Osteocyte (in vitro differentiated cells): Measurements from ENCODE around the gene INO80B. TPM values are rescaled to one million over a fixed set of nuclear protein-coding genes. Genes with fewer than 3 reads are reported as not detected.
A peak's percentile ranks its signal among the peaks of the same experiment; 100 is the strongest.

Source experiments
- DNase-seq: peaks from one replicate; pipeline ENCODE4 v3.0.0; 2021; ENCODE audit warnings: mixed read lengths; ENCODE audit not compliant: unreplicated experiment; ENCODE audit errors: extremely low spot score
- H3K27ac Mint-ChIP-seq: one replicate; pipeline ENCODE4 v1.8.0; 2021; ENCODE audit warnings: mild to moderate bottlenecking, mixed read lengths; ENCODE audit not compliant: unreplicated experiment
- H3K27me3 Mint-ChIP-seq: one replicate; pipeline ENCODE4 v1.8.0; 2021; ENCODE audit warnings: mixed read lengths; ENCODE audit not compliant: unreplicated experiment
- H3K36me3 Mint-ChIP-seq: one replicate; pipeline ENCODE4 v1.8.0; 2021; ENCODE audit warnings: mixed read lengths; ENCODE audit not compliant: unreplicated experiment
- H3K4me1 Mint-ChIP-seq: one replicate; pipeline ENCODE4 v1.8.0; 2021; ENCODE audit warnings: mixed read lengths; ENCODE audit not compliant: unreplicated experiment
- H3K4me3 Mint-ChIP-seq: one replicate; pipeline ENCODE4 v1.8.0; 2021; ENCODE audit warnings: mild to moderate bottlenecking, moderate library complexity, mixed read lengths; ENCODE audit not compliant: unreplicated experiment
- H3K9me3 Mint-ChIP-seq: one replicate; pipeline ENCODE4 v1.8.0; 2021; ENCODE audit warnings: mixed read lengths; ENCODE audit not compliant: unreplicated experiment
- total RNA-seq: library from RNA; stranded (reverse); gene quantifications from 2 replicates; pipeline ENCODE4 v1.2.1, GENCODE V29; 2021
- TF ChIP-seq, protein P1 (sequence below): fragments of 200-600 bp; sonication (generic); IDR thresholded peaks from 2 replicates; pipeline ENCODE4 v1.5.0; 2021; ENCODE audit warnings: antibody characterized with exemption, mild to moderate bottlenecking, moderate library complexity

The INO80B gene
- total RNA-seq, 1 donor from 2014 or later: 41.9 TPM

DNA sequence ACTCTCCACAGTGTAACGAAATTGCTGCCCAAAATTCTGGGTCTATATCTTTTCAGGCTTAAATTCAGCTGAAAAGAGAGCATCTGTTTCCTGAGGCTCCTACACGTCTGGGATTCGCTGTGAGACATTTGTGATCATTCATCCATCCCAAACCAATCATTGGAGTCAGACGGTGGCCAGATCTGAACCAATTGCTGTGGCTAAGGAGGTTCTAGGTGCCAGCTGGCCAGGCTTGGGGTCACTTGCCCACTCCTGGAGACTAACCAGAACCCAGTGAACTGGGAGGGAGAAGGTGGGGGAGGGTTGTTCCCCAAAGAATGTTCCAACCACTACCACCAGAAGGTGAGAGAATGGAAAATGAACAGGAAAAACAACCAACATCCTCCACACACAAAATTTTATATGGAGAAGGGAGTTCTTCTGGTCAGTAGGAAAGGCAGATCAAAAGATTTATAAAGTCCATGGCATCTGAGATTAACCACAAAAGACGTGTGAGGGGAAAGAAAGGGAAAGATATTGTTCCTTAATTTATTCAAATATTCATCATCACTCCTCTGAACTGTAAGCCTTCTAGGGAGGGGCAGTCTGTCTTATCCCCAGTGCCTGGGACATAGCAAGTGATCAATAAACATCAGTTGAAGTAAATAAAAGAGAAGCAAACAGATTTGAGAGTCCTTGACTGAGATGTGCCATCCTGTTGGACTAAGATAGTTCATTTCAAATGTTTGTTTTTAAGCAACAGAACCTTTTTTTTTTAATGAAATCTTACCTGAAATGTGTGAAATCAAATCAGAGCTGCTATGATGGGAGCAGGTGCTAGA lies 10.2 kb upstream of the INO80B start:
- no peak for DNase-seq
- H3K36me3 Mint-ChIP-seq: no peaks in the 10 kb centered on the region
- H3K9me3 Mint-ChIP-seq: no peaks in the 10 kb centered on the region
- no peak overlapping the region for H3K4me3 Mint-ChIP-seq
- H3K27me3 Mint-ChIP-seq: peaks cover 26% of the 10 kb centered on the region
- H3K27ac Mint-ChIP-seq: no peak overlapping the region
- TF ChIP-seq, protein P1, sequence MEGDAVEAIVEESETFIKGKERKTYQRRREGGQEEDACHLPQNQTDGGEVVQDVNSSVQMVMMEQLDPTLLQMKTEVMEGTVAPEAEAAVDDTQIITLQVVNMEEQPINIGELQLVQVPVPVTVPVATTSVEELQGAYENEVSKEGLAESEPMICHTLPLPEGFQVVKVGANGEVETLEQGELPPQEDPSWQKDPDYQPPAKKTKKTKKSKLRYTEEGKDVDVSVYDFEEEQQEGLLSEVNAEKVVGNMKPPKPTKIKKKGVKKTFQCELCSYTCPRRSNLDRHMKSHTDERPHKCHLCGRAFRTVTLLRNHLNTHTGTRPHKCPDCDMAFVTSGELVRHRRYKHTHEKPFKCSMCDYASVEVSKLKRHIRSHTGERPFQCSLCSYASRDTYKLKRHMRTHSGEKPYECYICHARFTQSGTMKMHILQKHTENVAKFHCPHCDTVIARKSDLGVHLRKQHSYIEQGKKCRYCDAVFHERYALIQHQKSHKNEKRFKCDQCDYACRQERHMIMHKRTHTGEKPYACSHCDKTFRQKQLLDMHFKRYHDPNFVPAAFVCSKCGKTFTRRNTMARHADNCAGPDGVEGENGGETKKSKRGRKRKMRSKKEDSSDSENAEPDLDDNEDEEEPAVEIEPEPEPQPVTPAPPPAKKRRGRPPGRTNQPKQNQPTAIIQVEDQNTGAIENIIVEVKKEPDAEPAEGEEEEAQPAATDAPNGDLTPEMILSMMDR: no peak
- H3K4me1 Mint-ChIP-seq: peaks cover 20% of the 10 kb centered on the region

DNA sequence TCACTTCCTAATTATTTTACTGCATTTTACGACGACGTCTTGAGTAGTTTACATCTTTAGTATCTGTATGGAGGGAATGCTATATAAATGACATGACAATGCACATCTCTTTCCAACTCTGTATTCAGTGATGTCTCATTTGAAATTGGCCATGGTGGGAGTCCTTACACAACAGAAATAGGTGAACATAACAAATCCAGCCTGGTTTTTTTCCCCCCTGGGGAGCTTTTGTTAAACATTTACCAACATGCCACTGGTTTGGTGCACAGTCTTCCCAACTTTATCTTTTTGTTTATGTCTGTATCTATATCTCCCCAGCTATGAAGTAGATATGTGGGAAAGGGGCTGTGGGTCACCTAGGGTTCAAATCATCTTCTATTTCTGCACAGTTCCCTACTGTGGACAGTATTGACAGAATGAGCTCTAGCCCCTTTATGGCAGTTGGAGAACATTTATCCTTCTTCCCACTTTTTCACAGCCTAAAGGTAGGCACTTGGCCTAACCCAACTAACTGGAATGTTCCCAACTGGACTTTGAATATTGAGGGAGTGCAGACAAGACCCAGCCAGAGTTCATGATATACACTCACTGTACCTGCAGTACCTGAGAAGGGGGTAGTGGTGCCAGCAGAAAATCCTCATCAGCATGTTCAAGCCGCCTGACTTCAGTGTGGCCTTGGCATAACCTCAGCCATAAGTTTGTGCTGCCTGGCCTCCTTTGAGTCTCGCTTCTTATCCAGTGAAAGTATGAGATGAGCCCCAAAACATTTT lies 7.5 kb upstream of the INO80B start:
- TF ChIP-seq, protein P1: no peak
- no peak for DNase-seq
- peaks cover 31% of the 10 kb centered on the region for H3K27me3 Mint-ChIP-seq
- no peaks in the 10 kb centered on the region for H3K9me3 Mint-ChIP-seq
- no peak overlapping the region for H3K27ac Mint-ChIP-seq
- H3K36me3 Mint-ChIP-seq: no peaks in the 10 kb centered on the region
- no peak overlapping the region for H3K4me3 Mint-ChIP-seq
- H3K4me1 Mint-ChIP-seq: peaks cover 12% of the 10 kb centered on the region

DNA sequence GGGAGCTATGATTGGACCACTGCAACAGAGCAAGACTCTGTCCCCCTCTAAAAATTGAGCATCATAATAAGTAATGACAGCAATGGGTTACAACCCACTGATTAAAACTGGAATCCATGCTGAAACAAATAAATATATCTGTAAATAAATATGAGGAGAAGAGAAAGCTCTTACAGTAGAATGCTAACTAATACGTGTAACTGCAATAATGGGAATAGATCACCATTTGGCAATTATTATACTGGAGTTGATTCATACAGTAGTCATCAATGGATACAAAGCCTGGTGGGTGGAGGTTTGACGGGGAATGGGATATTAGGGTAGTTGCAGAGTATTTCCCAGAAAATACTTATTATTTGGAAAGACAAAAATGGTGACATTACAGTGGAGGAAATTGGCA lies 6.1 kb upstream of the INO80B start:
- no peaks in the 10 kb centered on the region for H3K36me3 Mint-ChIP-seq
- H3K4me1 Mint-ChIP-seq: peaks cover 12% of the 10 kb centered on the region
- no peak for DNase-seq
- no peak overlapping the region for H3K27ac Mint-ChIP-seq
- no peak overlapping the region for H3K4me3 Mint-ChIP-seq
- TF ChIP-seq, protein P1: no peak
- H3K9me3 Mint-ChIP-seq: no peaks in the 10 kb centered on the region
- H3K27me3 Mint-ChIP-seq: peaks cover 40% of the 10 kb centered on the region

DNA sequence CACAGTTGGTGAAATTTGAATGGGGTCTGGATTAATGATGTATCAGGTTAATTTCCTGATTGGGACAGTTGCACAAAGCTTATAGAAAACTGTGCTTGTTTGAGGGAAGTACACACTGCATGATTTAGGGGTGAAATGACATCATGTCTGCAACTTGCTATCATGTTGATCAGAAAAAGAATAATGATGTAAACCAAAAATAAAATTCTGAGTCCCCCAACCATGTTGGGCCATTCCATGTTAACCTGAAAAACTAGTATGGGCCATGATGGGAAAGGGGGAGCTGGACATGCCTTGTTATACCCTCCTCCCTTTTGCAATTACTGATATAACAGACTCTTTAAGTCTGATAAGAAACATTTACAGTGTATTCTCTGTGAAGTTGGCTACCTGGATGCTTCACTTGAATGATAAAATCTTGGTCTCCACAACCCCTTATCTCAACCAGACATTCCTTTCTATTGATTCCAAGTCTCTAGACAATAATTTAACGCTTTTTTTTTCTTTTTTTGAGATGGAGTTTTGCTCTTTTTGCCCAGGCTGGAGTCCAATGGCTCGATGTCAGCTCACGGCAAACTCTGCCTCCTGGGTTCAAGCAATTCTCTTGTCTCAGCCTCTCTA lies 4.2 kb upstream of the INO80B start:
- Mint-ChIP-seq H3K9me3 (no peaks in the 10 kb centered on the region), H3K27ac (no peak overlapping the region), H3K4me3 (no peak overlapping the region), H3K27me3 (peaks cover 28% of the 10 kb centered on the region), H3K4me1 (peaks cover 14% of the 10 kb centered on the region), H3K36me3 (no peaks in the 10 kb centered on the region)
- DNase-seq: no peak
- TF ChIP-seq, protein P1: no peak

DNA sequence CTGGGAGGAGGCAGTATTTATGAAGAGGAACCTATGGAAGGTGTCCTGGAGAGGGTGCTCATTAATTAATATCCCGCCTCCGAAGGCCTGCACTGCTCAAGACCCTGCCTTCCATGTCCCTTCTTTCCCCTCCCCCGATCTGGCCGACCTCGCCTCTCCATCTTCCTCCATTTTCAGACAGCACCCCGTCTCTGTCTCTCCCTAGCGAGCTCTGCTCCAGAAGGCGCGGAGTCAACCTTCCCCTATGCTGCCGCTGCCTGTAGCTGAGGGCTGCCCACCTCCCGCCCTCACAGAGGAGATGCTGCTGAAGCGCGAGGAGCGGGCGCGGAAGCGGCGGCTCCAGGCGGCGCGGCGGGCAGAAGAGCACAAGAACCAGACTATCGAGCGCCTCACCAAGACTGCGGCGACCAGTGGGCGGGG lies 2.3 kb downstream of the INO80B start:
- H3K36me3 Mint-ChIP-seq: peaks cover 3% of the 10 kb centered on the region
- peak overlapping the region; percentile 99 for H3K4me3 Mint-ChIP-seq
- H3K4me1 Mint-ChIP-seq: peaks cover 39% of the 10 kb centered on the region
- TF ChIP-seq, protein P1: no peak
- no peak for DNase-seq
- H3K27ac Mint-ChIP-seq: peak overlapping the region; percentile 97
- peaks cover 11% of the 10 kb centered on the region for H3K27me3 Mint-ChIP-seq
- H3K9me3 Mint-ChIP-seq: no peaks in the 10 kb centered on the region
